ENCODE measurements around the gene CCDC142.

- TF ChIP-seq EP300 (IDR thresholded peaks at IDR 0.05) (no peak), CTCF (IDR thresholded peaks at IDR 0.05) (no peak), POLR2A (IDR thresholded peaks at IDR 0.05; ENCODE audit: low read depth) (no peak), POLR2AphosphoS5 (IDR thresholded peaks at IDR 0.05) (no peak)
Measured at GRCh38 chr2:74524005-74524404, 41.2 kb upstream of the CCDC142 start.
